GM13976 (cell line): ENCODE measurements around the gene RASL11A.
"Not testable (repeated sequence)": the region's sequence is repeated elsewhere in the genome, so short reads cannot be mapped to it uniquely, and the experiment has no call there.

Experiments
- DNase-seq: peaks from one replicate; pipeline ENCODE4 v3.0.0; 2012; ENCODE audit warnings: low spot score
- in situ Hi-C: fragments of 300-500 bp; cut with MboI; formaldehyde crosslinking; loops from one replicate; pipeline ENCODE4 v1.12.0; 2022; ENCODE audit warnings: low sequenced_read_pairs, mixed read lengths, inconsistent platforms; ENCODE audit not compliant: unreplicated experiment
- TF ChIP-seq, protein P1 (sequence below): IDR thresholded peaks from 2 replicates; pipeline ENCODE4 v1.5.1; 2012; ENCODE audit warnings: borderline replicate concordance, mild to moderate bottlenecking; ENCODE audit not compliant: insufficient read depth; ENCODE audit errors: extremely low read depth, missing control alignments, control extremely low read depth

The RASL11A gene

DNA sequence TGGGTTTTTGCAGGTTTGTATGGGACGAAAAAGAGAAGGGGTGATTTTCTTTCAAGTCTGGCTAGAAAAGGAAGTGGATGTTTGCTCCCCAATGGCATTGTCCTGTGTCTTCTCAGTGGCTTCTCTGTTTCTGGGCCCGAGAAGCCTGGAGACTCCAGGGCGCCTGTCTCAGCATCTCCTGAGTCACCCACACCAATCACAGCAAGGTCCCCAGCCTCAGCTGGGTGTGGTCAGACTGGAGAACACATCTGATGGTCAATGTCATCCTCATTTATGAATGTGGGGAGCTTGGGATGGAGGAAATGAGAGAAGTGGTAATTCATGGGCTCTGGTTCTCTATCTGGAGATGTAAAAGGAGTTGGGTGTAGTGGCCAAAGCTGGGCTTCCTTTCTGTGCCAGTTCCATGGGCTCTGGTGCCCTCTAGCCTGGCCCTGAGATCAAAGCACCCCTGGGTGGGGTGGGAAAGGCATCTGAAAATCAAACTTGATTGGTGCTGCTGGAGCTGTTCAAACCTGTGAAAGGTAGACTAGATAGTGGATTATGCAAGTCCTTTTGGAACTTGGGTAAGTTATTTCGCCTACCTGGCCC is 13.4 kb downstream of the RASL11A start:
- in situ Hi-C loops, result no loop called here
- TF ChIP-seq, protein P1, sequence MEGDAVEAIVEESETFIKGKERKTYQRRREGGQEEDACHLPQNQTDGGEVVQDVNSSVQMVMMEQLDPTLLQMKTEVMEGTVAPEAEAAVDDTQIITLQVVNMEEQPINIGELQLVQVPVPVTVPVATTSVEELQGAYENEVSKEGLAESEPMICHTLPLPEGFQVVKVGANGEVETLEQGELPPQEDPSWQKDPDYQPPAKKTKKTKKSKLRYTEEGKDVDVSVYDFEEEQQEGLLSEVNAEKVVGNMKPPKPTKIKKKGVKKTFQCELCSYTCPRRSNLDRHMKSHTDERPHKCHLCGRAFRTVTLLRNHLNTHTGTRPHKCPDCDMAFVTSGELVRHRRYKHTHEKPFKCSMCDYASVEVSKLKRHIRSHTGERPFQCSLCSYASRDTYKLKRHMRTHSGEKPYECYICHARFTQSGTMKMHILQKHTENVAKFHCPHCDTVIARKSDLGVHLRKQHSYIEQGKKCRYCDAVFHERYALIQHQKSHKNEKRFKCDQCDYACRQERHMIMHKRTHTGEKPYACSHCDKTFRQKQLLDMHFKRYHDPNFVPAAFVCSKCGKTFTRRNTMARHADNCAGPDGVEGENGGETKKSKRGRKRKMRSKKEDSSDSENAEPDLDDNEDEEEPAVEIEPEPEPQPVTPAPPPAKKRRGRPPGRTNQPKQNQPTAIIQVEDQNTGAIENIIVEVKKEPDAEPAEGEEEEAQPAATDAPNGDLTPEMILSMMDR, result peak; percentile 50
- no peak for DNase-seq

DNA sequence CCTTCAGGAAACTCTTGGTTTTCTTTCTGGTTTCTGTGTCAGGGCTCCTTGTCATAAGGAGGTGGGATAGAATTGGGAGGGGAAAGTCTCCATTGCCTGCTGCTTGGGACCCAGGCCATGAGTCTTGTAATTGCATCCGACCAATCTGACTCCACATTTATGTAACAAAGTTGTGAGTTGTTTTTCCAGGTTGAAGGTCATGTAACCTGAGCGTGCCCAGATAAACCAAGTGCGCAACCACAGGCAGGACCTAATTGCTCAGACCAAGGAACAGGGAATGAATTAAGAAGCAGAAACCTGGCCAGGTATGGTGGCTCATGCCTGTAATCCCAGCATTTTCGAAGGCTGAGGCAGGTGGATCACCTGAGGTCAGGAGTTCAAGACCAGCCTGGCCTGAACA is 17.8 kb downstream of the RASL11A start:
- no peak for DNase-seq
- in situ Hi-C loops, result no loop called here
- TF ChIP-seq, protein P1, result no peak

GRCh38 chr13:27289011-27289665 is 18.5 kb downstream of the RASL11A start:
- in situ Hi-C loops, result no loop called here
- TF ChIP-seq, protein P1, result no peak
- no peak for DNase-seq

GRCh38 chr13:27290715-27291114 is 20.1 kb downstream of the RASL11A start:
- TF ChIP-seq, protein P1, result no peak
- DNase-seq, result no peak
- in situ Hi-C loops, result no loop called here

DNA sequence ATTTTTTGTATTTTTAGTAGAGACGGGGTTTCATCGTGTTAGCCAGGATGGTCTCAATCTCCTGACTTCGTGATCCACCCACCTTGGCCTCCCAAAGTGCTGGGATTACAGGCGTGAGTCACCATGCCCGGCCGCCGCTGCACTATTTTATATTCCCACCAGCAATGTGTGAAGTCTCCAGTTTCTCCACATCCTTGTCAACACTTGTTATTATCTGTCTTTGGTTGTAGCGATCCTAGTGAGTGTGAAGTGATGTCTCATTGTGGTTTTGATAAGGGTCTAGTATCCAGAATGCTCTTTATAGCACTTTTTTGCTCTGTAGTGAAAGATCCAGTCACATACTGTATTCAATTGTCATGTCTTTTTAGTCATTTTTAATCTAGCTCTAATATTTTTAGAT is 21.3 kb downstream of the RASL11A start:
- DNase-seq, in situ Hi-C loops: not testable (repeated sequence)

- no peak for DNase-seq
- in situ Hi-C loops, result no loop called here
- TF ChIP-seq, protein P1, result no peak
Observed at GRCh38 chr13:27293076-27293691, 22.6 kb downstream of the RASL11A start.

DNA sequence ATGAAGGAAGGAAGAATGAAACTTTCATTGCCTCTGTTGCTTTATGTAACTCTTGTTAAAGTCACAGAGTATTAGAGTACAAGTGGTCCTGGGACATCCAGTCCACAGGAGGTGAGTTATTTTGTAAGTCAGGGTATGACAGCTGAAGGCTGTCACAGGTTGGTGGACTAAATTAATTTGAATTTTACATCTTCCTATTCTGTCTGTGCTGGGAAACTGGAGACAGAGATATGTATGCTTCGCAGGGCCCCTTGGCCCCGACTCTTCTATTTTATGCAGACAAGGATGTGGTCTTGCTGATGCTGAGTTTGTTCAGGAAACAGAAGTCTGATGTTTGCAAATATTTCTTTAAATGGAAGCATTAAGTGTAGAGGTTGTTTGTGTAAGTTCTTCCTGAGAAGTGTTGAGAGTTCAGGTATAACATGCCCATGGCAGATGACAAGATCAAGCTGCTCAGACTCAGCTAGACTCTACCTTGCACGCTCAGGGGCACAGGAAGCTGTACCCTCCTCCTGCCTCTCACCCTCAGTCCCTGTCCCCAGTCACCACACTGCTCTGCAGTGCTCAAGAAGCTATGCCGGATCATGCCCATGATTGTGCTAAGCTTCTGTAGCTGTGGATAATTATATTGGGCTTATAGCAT is 23.4 kb downstream of the RASL11A start:
- TF ChIP-seq, protein P1, result no peak
- no peak for DNase-seq
- in situ Hi-C loops, result no loop called here
